ENCODE data around the gene SCNN1A.
"Not testable (repeated sequence)": the region's sequence is repeated elsewhere in the genome, so short reads cannot be mapped to it uniquely, and the experiment has no call there.

The SCNN1A gene

DNA sequence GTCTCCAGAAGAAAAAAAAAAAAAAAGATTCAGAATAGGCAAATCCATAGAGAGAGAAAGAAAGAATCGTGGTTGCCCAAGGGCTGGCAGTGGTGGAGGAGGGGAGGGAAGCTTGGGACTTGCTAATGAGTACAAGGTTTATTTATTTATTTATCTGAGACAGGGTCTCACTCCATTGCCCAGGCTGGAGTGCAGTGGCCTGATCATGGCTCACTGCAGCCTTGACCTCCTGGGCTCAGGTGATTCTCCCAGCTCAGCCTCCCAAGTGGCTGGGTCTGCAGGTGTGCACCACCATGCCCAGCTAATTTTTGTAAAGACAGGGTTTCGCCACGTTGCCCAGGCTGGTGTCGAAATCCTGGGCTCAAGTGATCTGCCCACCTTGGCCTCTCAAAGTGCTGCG lies 23.7 kb downstream of the SCNN1A start:
- no peak overlapping the region for H3K4me3 ChIP-seq (ENCODE audit: low read depth, low read length)
- DNase-seq (ENCODE audit: low read depth) = no peak
- in situ Hi-C loops (cut with HindIII; ENCODE audit: low sequenced_read_pairs) = no loop called here
- TF ChIP-seq, protein P1, sequence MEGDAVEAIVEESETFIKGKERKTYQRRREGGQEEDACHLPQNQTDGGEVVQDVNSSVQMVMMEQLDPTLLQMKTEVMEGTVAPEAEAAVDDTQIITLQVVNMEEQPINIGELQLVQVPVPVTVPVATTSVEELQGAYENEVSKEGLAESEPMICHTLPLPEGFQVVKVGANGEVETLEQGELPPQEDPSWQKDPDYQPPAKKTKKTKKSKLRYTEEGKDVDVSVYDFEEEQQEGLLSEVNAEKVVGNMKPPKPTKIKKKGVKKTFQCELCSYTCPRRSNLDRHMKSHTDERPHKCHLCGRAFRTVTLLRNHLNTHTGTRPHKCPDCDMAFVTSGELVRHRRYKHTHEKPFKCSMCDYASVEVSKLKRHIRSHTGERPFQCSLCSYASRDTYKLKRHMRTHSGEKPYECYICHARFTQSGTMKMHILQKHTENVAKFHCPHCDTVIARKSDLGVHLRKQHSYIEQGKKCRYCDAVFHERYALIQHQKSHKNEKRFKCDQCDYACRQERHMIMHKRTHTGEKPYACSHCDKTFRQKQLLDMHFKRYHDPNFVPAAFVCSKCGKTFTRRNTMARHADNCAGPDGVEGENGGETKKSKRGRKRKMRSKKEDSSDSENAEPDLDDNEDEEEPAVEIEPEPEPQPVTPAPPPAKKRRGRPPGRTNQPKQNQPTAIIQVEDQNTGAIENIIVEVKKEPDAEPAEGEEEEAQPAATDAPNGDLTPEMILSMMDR (IDR thresholded peaks at IDR 0.05; ENCODE audit: low read depth, low read length, missing control alignments) = no peak

DNA sequence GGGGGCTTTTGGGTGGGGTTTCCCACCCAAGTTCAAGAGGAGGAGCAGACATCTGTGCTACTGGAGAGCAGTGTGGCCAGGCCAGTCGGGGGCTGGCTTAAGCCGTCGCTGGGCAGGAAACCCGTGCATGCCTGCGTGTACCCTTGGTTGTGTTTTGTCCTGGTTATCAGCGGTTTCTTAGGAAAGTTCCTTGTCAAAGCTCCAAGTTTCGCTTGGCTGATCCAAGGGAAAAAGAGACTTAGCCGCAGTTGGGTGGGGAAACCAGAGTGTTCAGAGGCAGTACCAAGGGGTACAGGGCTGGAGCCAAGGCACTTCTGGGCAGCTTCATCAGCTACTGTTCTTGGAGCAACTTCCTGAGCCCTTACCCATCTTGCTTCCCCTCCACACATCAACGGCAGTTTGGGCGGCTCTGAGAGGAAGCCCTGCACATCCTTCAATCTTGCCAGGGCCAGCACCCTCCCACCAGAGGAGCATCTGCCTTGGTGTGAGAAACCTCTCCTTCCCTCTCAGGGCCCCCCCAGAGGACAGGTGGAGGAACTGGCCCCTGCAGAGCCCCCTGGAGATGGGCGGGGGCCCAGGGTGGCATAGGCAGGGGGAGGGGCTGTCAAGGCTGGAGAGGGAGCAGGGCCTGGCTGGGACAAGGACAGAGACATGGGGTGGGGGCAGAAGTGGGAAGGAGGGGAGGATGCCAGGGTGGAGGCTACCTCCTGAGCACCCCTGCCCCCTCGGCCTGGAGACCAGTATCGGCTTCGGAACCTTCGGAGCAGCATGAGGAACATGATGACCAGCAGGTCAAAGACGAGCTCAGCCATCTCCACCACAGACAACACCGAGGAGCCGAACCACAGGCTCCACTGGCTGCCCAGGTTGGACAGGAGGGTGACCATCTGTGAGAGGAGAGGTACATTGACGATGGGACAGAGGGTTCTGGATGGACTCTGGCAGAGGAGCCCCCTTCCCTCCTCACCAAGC lies 27.7 kb downstream of the SCNN1A start:
- no peak overlapping the region for H3K4me3 ChIP-seq (ENCODE audit: low read depth, low read length)
- TF ChIP-seq, protein P1 (IDR thresholded peaks at IDR 0.05; ENCODE audit: low read depth, low read length, missing control alignments) = no peak
- in situ Hi-C loops (cut with HindIII; ENCODE audit: low sequenced_read_pairs) = no loop called here
- DNase-seq (ENCODE audit: low read depth) = peak; percentile 76

DNA sequence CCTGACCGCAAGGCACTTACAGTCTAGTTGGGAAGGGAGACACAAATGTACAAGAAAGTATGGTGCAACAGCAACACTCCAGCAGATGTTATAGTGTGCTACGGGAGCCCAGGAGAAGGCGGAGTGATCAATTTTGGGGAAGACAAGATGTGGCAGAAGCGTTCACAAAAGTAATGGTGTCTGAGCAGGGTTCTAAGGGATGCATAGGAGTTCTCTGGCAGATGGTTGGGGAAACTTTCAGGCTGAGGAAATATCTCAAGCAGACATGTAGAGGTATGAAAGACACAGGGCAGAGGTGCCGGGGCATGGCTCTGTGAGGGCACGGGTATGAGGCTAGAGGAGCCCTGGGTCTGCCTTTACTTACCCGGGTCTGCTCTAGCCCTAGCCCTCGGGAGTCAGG lies 28.4 kb downstream of the SCNN1A start:
- no peak overlapping the region for H3K4me3 ChIP-seq (ENCODE audit: low read depth, low read length)
- in situ Hi-C loops (cut with HindIII; ENCODE audit: low sequenced_read_pairs) = no loop called here
- no peak for DNase-seq (ENCODE audit: low read depth)
- TF ChIP-seq, protein P1 (IDR thresholded peaks at IDR 0.05; ENCODE audit: low read depth, low read length, missing control alignments) = no peak

DNA sequence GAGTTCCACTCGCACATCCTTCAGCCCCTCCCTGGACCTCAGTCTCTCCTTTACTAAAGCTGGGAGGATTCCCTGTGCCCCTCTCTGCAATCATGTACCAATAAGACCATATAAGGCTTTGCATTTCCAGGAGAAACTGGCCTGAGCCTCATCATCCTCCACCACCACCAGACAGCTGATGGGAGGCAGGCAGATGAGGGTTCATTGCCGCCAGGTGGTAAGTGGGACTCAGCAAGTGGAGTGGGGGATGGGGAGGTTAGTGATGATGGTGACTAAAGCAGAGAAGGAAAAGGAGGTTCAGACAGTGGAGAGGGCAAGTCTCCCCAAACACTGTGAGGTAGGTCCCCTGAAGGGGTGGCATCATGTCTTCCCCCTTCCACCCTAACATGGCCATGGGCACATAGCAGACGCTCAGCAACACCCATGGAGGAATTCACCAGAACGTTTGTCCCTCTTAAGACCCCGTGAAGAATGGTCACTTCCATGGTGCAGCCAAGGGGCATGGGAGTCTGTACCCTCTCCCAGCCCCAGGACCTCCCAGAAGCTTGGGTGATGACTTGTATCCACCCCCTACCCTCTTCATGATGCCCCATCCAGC lies 29.0 kb downstream of the SCNN1A start:
- TF ChIP-seq, protein P1 (IDR thresholded peaks at IDR 0.05; ENCODE audit: low read depth, low read length, missing control alignments) = no peak
- no peak overlapping the region for H3K4me3 ChIP-seq (ENCODE audit: low read depth, low read length)
- no peak for DNase-seq (ENCODE audit: low read depth)
- in situ Hi-C loops (cut with HindIII; ENCODE audit: low sequenced_read_pairs) = no loop called here

DNA sequence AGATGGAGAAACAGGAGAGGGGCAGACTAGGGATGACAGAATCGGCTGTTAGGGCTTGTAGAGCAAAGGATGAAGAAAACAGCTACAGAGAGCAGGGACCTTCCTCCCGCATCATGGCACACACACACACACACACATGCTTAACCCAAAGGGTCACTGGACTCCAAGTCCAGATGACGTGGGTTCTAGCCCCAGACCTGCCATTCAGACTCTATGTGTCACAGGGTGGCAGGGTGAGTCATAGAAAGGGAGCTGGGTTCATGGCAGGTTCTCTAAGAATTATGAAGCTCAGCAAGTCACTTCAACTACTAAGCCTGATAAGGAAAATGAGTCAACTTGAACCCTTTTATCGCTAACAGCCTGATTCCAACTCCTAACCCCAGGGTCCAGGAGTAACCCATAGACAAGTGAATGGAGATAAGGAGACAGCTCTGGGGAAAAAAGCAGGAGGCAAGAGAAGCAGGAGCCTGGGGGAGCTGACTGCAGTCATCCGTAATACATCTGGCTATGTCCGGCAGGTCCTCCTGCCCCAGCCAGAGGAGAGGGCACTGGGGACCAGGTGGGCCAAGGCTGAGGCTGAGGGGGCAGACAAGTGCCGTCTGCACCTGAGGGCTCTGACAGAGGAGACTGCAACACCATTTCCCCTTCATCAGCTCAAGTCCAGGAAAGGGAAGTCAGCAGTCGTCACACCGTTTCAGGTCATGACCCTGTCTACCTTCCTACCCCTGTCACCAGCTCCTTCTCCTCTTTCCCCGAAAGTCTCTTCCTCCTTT lies 29.9 kb downstream of the SCNN1A start:
- no peak overlapping the region for H3K4me3 ChIP-seq (ENCODE audit: low read depth, low read length)

DNA sequence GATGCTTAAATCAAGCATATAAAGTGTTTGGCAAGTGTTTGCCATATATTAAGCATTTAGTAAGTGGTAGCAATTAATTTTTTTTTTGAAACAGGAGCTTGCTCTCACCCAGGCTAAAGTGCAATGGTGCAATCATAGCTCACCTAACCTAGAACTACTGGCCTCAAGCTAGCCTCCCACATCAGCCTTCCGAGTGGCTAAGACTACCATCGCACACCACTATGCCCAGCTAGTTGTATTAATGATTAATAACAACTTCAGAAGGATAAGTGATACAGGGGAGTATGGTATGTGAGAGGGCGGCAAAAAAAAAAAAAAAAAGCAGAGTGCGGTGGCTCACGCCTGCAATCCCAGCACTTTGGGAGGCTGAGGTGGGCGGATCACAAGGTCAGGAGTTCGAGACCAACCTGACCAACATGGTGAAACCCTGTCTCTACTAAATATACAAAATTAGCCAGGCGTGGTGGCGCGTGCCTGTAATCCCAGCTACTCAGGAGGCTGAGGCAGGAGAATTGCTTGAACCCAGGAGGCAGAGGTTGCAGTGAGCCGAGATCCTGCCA lies 31.2 kb downstream of the SCNN1A start:
- H3K4me3 ChIP-seq (ENCODE audit: low read depth, low read length); in situ Hi-C loops (cut with HindIII; ENCODE audit: low sequenced_read_pairs); DNase-seq (ENCODE audit: low read depth): not testable (repeated sequence)

More for the DNA sequence above, 29.9 kb downstream of the SCNN1A start:
- peak; percentile 53 for DNase-seq (ENCODE audit: low read depth)
- TF ChIP-seq, protein P1 (IDR thresholded peaks at IDR 0.05; ENCODE audit: low read depth, low read length, missing control alignments) = no peak
- in situ Hi-C loops (cut with HindIII; ENCODE audit: low sequenced_read_pairs) = no loop called here

Data from astrocyte of the cerebellum (primary cell).